Body of pancreas (tissue), 4 donors: ENCODE results near the gene ZNF500. TPM values are rescaled to one million over a fixed set of nuclear protein-coding genes. Genes with fewer than 3 reads are reported as not detected.

Source experiments
- ATAC-seq: fragments of 150-250 bp; one replicate; pipeline ENCODE4 v1.9.1; 2016
- DNase-seq, 4 donors: peaks; one replicate each; pipeline ENCODE4 v3.0.0-alpha.2; 2019
- H3K27ac ChIP-seq, 4 donors: fragments of 200-600 bp; sonication (generic); 1 replicate in 3 of 4; 2 replicates in 1 of 4; pipeline versions ENCODE4 v1.5.1 to v1.6.1; 2016 to 2019; ENCODE audit warnings: mild to moderate bottlenecking in 1 of 4, mixed read lengths in 1 of 4, moderate library complexity in 1 of 4
- H3K27me3 ChIP-seq, 2 donors: fragments of 200-600 bp; sonication (generic); one replicate each; pipeline ENCODE4 v1.6.0; 2016; ENCODE audit warnings: mild to moderate bottlenecking in 1 of 2
- H3K36me3 ChIP-seq, 2 donors: fragments of 200-600 bp; sonication (generic); replicated peaks in 1 of 2; 2 replicates each; pipeline ENCODE4 v1.5.1; 2016; ENCODE audit warnings: low read depth in 2 of 2; ENCODE audit not compliant: insufficient read depth in 1 of 2
- H3K4me1 ChIP-seq: fragments of 200-600 bp; sonication (generic); one replicate; pipeline ENCODE4 v1.6.0; 2016
- H3K4me3 ChIP-seq, 2 donors: fragments of 200-600 bp; sonication (generic); 1 replicate in 1 of 2; 2 replicates in 1 of 2; pipeline ENCODE4 v1.5.1; 2016 to 2019
- H3K9me3 ChIP-seq, 3 donors: fragments of 200-600 bp; sonication (generic); 1 replicate in 2 of 3; 2 replicates in 1 of 3; pipeline ENCODE4 v1.5.1; 2016
- CTCF ChIP-seq, 7 experiments: fragments of 450-650 bp in 4 of 7; fragments of 200-600 bp in 3 of 7; sonication (generic) in 3 of 7; IDR thresholded peaks; one replicate each; pipeline ENCODE4 v1.5.1; 2016 to 2019; ENCODE audit warnings: antibody characterized with exemption in 7 of 7
- POLR2A ChIP-seq, 3 donors: fragments of 450-650 bp; IDR thresholded peaks; one replicate each; pipeline ENCODE4 v1.6.1; 2016; ENCODE audit warnings: antibody characterized with exemption in 3 of 3, mild to moderate bottlenecking in 2 of 3
- WGBS, 2 donors: methylation state at CpG; one replicate each; pipeline ENCODE4 v1.1.5; 2017; 5-methylcytosine and 5-hydroxymethylcytosine counted together
- intact Hi-C: fragments of 100-400 bp; cut with DNase I; formaldehyde crosslinking; loops from one replicate; pipeline ENCODE4 v1.15.1; 2023
- total RNA-seq, 2 donors: library from RNA; depleted of rRNA; stranded (reverse); fragments of >200 nt; gene quantifications; one replicate each; pipeline ENCODE4 v1.1.0, GENCODE V29; 2016

ZNF500 gene
- total RNA-seq, 2 donors from 2014 or later = 7.5 to 13.8 TPM

DNA sequence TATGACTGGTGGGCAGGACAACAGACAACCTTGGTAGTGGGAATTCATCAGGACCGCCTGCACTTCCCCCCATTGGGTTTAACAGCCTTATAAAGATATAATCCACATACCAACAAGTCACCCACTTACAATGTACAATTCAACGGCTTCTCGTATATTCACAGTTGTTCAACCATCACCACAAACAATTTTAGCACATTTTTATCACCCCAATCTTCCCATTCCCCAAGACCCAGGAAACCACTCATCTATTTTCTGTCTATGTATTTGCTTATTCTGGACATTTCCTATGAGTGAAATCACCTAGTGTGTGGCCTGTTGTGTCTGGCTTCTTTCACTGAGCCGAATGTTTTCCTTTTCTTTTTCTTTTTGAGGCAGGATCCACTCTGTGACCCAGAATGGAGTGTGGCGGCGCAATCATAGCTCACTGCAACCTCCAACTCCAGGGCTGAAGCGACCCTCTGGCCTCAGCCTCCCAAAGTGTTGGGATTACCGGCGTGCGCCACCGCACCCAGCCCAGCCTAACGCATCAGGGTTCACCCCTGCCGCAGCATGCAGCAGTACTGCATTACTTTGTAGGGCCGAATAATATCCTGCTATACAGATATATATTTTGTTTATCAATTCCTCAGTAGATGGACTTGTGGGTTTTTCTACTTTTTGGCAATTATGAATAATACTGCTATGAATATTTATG is 43.7 kb downstream of the ZNF500 start:
- Histone ChIP-seq H3K27ac (no peak overlapping the region), H3K4me3 (no peak overlapping the region), H3K9me3 (no peaks in the 10 kb centered on the region), H3K36me3 (peaks cover 0 to 8% of the 10 kb centered on the region in 2 donors), H3K4me1 (no peaks in the 10 kb centered on the region), H3K27me3 (no peaks in the 10 kb centered on the region)
- no peak for ATAC-seq
- intact Hi-C loops = no loop called here
- TF ChIP-seq CTCF (IDR thresholded peaks at IDR 0.05) (no peak), POLR2A (IDR thresholded peaks at IDR 0.05) (no peak)
- WGBS, 2 donors = 93 to 97% methylated on average over 14 of the region's 14 CpGs
- DNase-seq = no peak

- Histone ChIP-seq H3K9me3 (no peaks in the 10 kb centered on the region), H3K27ac (no peak overlapping the region), H3K36me3 (peaks cover 0 to 3% of the 10 kb centered on the region in 2 donors), H3K4me1 (peaks cover 9% of the 10 kb centered on the region), H3K27me3 (no peaks in the 10 kb centered on the region), H3K4me3 (no peak overlapping the region)
- DNase-seq (no peak), ATAC-seq (no peak)
- TF ChIP-seq POLR2A (IDR thresholded peaks at IDR 0.05) = no peak
- TF ChIP-seq CTCF (IDR thresholded peaks at IDR 0.05) = no peak
- 63 to 76% methylated on average over 2 to 5 of the region's 5 CpGs for WGBS, 2 donors
- intact Hi-C loops = no loop called here
Measured at GRCh38 chr16:4718466-4718865, 48.5 kb downstream of the ZNF500 start.

DNA sequence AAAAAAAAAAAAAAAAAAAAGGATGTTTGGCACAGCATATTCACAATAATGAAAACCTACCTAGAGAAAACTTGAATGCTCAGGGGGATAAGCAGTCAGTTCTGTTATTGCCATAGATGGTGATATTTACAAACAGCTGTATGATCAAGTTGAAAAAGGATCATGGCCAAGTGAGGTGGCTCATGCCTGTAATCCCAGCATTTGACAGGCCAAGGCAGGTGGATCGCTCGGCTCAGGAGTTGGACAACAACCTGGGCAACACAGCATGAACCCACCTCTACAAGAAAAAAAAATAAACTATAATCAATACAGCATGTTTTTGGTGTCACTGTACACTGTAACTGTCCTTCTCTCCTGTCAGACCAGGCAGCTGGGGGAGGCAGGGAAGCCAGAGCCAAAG is 52.0 kb downstream of the ZNF500 start:
- Histone ChIP-seq H3K9me3 (no peaks in the 10 kb centered on the region), H3K4me1 (peaks cover 13% of the 10 kb centered on the region), H3K27ac (no peak overlapping the region), H3K4me3 (no peak overlapping the region), H3K27me3 (no peaks in the 10 kb centered on the region), H3K36me3 (peaks cover 0 to 3% of the 10 kb centered on the region in 2 donors)
- intact Hi-C loops = no loop called here
- no peak for DNase-seq
- ATAC-seq = no peak
- no peak for TF ChIP-seq CTCF (IDR thresholded peaks at IDR 0.05)
- TF ChIP-seq POLR2A (IDR thresholded peaks at IDR 0.05) = no peak
- WGBS, 2 donors = 88 to 89% methylated on average over 2 of the region's 2 CpGs

- TF ChIP-seq POLR2A (IDR thresholded peaks at IDR 0.05) (no peak), CTCF (IDR thresholded peaks at IDR 0.05) (no peak)
- Histone ChIP-seq H3K36me3 (peaks cover 0 to 3% of the 10 kb centered on the region in 2 donors), H3K4me3 (no peak overlapping the region), H3K27me3 (no peaks in the 10 kb centered on the region), H3K4me1 (peaks cover 13% of the 10 kb centered on the region), H3K9me3 (no peaks in the 10 kb centered on the region), H3K27ac (peak overlapping the region; percentile 45 to 67 (median 58))
- DNase-seq = peak; percentile 43 to 60 (median 52)
- WGBS, 2 donors = 32 to 36% methylated on average over 10 to 18 of the region's 18 CpGs
- intact Hi-C loops = no loop called here
- ATAC-seq = peak; percentile 79
Measured at GRCh38 chr16:4713663-4714501, 53.1 kb downstream of the ZNF500 start.
